ENCODE results near the gene RGMA.

Gene RGMA

DNA sequence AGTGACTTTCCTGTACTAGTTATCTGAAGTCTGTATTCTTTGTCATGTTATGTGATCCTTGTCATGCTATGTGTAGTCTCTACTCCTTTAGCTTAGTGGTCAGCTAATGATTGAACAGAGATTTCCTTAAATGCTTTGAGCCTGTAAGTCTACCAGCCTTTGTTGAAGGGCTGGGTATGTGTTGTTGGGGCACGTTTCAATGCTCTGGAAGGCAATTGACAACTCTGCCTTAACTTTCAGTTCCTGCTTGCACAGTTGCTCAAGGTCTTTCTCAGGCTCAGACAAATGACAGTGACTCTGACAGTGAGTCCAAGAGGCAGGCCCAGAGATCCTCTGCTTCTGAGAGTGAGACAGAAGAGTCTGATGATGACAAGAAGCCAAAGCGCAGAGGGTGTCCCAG, 99.5 kb downstream of the RGMA start:
- in situ Hi-C loops (cut with HindIII; ENCODE audit: low pct_ligation_motif_present, low sequenced_read_pairs), result no loop called here
- DNase-seq, result no peak
- Histone ChIP-seq H3K27me3 (replicated peaks) (no peaks in the 10 kb centered on the region), H3K36me3 (replicated peaks) (peaks cover 76% of the 10 kb centered on the region), H3K27ac (no peak overlapping the region), H3K4me3 (ENCODE audit: low read depth, low read length) (no peak overlapping the region)
- TF ChIP-seq CTCF (IDR thresholded peaks at IDR 0.05; ENCODE audit: low read depth, low read length, missing control alignments), result no peak
